GM21360 (cell line): ENCODE measurements around the gene TRPM3.

Experiments used
- ATAC-seq: cut with Tn5 transposase; IDR thresholded peaks from one replicate; pipeline ENCODE4 v1.9.1; 2021; ENCODE audit warnings: mild to moderate bottlenecking, moderate library complexity; ENCODE audit not compliant: unreplicated experiment

The TRPM3 gene

GRCh38 chr9:71098801-71099200 is 22.6 kb downstream of the TRPM3 start:
- ATAC-seq = no peak

GRCh38 chr9:71097671-71098070 is 23.8 kb downstream of the TRPM3 start:
- no peak for ATAC-seq

GRCh38 chr9:71096421-71097108 is 24.9 kb downstream of the TRPM3 start:
- ATAC-seq = no peak

GRCh38 chr9:71094708-71095251 is 26.6 kb downstream of the TRPM3 start:
- no peak for ATAC-seq

- ATAC-seq = no peak
These were observed 30.5 kb downstream of the TRPM3 start for GRCh38 chr9:71090896-71091295.

GRCh38 chr9:71079451-71079850 is 42.0 kb downstream of the TRPM3 start:
- no peak for ATAC-seq

- ATAC-seq = no peak
These were observed 45.3 kb downstream of the TRPM3 start for GRCh38 chr9:71076096-71076495.

- ATAC-seq = no peak
These were observed 47.9 kb downstream of the TRPM3 start for GRCh38 chr9:71073494-71073893.

- no peak for ATAC-seq
These were observed 48.8 kb downstream of the TRPM3 start for GRCh38 chr9:71072587-71072986.

GRCh38 chr9:71071633-71072032 is 49.8 kb downstream of the TRPM3 start:
- no peak for ATAC-seq

GRCh38 chr9:71058660-71059059 is 62.8 kb downstream of the TRPM3 start:
- no peak for ATAC-seq

GRCh38 chr9:71052287-71052686 is 69.1 kb downstream of the TRPM3 start:
- ATAC-seq = no peak

- no peak for ATAC-seq
These were observed 73.1 kb downstream of the TRPM3 start for GRCh38 chr9:71048280-71048679.

- no peak for ATAC-seq
These were observed 78.9 kb downstream of the TRPM3 start for GRCh38 chr9:71042448-71042990.

- no peak for ATAC-seq
These were observed 83.9 kb downstream of the TRPM3 start for GRCh38 chr9:71037521-71037920.

- no peak for ATAC-seq
These were observed 84.9 kb downstream of the TRPM3 start for GRCh38 chr9:71036501-71036900.

- ATAC-seq = no peak
These were observed 88.6 kb downstream of the TRPM3 start for GRCh38 chr9:71032779-71033178.

GRCh38 chr9:71025728-71026127 is 95.7 kb downstream of the TRPM3 start:
- no peak for ATAC-seq

- ATAC-seq = no peak
These were observed 96.2 kb downstream of the TRPM3 start for GRCh38 chr9:71025201-71025600.

- no peak for ATAC-seq
These were observed 111.2 kb downstream of the TRPM3 start for GRCh38 chr9:71010258-71010657.

- ATAC-seq = no peak
These were observed 116.0 kb downstream of the TRPM3 start for GRCh38 chr9:71005456-71005855.

- no peak for ATAC-seq
These were observed 117.2 kb downstream of the TRPM3 start for GRCh38 chr9:71004196-71004595.

- ATAC-seq = no peak
These were observed 118.1 kb downstream of the TRPM3 start for GRCh38 chr9:71003346-71003745.
